ENCODE measurements around the gene GSDME.

GSDME gene

DNA sequence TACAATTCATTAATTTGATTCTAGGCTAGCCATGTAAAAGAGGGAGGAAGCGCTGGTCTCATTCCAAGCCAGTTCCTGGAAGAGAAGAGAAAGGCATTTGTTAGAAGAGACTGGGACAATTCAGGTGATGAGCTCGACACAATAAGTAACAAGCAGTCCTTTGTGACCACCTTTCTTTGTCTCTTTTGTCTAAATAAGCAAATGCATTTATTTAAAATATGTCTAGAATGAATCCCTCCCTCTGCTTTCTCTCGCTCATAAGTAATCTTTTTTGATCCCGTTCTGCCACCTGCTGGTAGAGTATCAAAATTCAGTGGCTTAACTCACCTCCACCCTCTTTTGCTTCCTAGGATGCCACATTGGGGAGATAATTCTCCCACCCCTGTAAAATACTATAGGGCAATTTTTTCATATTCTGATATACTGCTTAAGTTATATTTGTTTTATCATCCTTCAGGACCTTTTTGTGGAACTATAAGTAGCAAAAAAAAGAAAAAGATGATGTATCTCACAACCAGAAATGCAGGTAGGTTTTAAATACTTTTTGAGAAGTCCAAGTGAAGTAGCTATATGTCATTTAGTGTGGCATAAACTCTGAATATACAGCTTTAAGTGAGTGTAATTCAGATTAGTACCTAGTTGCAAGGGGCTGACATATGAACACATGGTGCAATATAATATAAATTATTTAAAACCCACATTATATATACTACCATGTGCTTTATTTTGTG lies 91.5 kb downstream of the GSDME start:
- DNase-seq (ENCODE audit: low read depth): peak; percentile 13
- TF ChIP-seq, protein P1, sequence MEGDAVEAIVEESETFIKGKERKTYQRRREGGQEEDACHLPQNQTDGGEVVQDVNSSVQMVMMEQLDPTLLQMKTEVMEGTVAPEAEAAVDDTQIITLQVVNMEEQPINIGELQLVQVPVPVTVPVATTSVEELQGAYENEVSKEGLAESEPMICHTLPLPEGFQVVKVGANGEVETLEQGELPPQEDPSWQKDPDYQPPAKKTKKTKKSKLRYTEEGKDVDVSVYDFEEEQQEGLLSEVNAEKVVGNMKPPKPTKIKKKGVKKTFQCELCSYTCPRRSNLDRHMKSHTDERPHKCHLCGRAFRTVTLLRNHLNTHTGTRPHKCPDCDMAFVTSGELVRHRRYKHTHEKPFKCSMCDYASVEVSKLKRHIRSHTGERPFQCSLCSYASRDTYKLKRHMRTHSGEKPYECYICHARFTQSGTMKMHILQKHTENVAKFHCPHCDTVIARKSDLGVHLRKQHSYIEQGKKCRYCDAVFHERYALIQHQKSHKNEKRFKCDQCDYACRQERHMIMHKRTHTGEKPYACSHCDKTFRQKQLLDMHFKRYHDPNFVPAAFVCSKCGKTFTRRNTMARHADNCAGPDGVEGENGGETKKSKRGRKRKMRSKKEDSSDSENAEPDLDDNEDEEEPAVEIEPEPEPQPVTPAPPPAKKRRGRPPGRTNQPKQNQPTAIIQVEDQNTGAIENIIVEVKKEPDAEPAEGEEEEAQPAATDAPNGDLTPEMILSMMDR (conservative IDR thresholded peaks at IDR 0.05; ENCODE audit: low read depth, low read length): peak; percentile 65

DNA sequence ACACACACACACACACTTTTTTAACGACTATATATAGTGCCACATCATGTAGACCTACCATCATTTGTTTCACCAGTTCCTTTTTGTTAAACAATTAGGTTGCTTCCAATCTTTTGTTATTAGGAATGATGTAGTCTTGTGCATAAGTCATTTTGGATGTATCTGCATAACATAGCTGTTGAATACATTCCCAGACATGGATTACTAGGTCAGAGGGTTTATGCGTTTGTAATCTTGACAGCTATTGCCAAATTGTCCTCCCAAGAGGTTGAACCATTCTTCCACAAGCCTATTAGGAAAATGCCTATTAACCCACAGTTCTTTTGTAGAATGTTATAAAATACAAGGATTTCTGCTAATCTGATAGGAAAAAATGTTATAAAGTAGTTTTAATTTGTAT lies 96.7 kb downstream of the GSDME start:
- peak; percentile 81 for DNase-seq (ENCODE audit: low read depth)
- TF ChIP-seq, protein P1 (conservative IDR thresholded peaks at IDR 0.05; ENCODE audit: low read depth, low read length): no peak
- no peak overlapping the region for H3K4me3 ChIP-seq (ENCODE audit: low read length)

More for the DNA sequence above, 91.5 kb downstream of the GSDME start:
- H3K4me3 ChIP-seq (ENCODE audit: low read length): no peak overlapping the region

DNA sequence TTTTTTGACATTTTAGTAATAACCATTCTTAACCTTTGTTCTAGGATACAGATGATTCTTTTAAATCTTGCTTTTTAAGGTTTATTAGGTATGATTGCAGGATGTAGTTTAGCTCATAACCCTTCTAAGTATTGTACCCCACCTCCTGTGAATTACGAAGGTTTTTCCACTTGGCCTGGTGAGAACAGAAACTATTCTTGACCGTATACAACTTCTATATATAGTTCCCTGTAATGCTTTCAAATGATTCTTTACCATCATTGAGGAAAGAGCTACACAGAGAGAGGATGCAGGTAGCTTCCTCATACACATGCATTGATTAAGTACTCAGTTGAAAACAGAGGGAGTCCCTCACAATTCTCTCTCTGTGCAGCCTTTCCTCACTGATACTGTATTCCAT lies 97.8 kb downstream of the GSDME start:
- TF ChIP-seq, protein P1 (conservative IDR thresholded peaks at IDR 0.05; ENCODE audit: low read depth, low read length): no peak
- no peak for DNase-seq (ENCODE audit: low read depth)
- H3K4me3 ChIP-seq (ENCODE audit: low read length): no peak overlapping the region

DNA sequence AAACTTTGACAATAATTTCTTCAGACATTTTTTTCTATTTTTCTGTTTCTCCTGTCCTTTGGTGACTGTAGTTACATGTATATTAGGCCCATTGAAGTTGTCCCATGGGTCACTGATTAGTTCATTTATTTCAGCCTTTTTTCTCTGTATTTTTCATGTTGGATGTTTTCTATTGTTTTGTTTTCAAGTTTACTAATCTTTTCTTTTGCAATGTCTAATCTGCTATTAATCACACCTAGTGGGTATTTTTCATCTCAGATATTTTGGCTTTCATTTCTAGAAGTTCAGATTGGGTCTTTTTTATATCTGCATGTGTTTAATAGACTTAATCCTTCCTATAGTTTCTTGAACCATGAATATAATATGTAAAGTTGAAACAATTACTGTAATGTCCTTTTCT lies 99.3 kb downstream of the GSDME start:
- DNase-seq (ENCODE audit: low read depth): no peak
- TF ChIP-seq, protein P1 (conservative IDR thresholded peaks at IDR 0.05; ENCODE audit: low read depth, low read length): no peak
- H3K4me3 ChIP-seq (ENCODE audit: low read length): no peak overlapping the region

DNA sequence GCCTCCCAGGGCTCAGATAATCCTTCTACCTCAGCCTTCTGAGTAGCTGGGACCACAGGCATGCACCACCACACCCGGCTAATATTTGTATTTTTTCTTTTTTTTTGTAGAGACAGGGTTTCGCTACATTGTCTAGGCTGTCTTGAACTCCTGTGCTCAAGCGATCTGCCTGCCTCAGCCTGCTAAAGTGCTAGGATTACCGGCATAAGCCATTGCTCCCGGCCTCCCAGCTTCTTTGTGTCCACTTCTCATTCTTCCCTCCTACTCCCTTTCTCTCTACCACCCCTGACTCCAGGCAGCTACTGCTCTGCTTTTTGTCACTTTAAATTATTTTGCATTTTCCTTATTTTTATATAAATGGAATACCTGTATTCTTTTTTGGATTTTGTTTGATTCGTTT lies 100.7 kb downstream of the GSDME start:
- DNase-seq (ENCODE audit: low read depth): no peak
- TF ChIP-seq, protein P1 (conservative IDR thresholded peaks at IDR 0.05; ENCODE audit: low read depth, low read length): no peak
- no peak overlapping the region for H3K4me3 ChIP-seq (ENCODE audit: low read length)

DNA sequence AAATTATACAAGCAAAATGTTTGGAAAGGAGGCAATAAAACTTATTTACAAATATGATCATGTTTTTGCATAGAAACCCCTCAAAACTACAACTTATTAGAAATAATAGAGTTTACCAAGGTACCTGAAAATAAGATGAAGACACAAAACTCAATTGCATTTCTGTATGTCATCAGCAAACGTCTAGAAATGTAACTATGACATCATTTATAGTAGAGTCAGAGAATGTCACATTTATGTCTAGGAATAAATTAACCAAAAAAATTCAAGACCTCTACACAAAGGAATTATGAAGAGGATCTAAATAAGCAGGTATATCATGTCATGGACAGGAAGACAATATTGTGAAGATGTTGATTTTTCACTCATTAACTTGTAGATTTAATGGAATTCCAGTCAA lies 103.0 kb downstream of the GSDME start:
- no peak for DNase-seq (ENCODE audit: low read depth)
- TF ChIP-seq, protein P1 (conservative IDR thresholded peaks at IDR 0.05; ENCODE audit: low read depth, low read length): no peak
- no peak overlapping the region for H3K4me3 ChIP-seq (ENCODE audit: low read length)

Measured in retinal pigment epithelial cell (primary cell).